Mesenchymal stem cell (in vitro differentiated cells and primary cell): ENCODE data around the gene MT1G.

Source experiments
- DNase-seq: peaks from one replicate; pipeline ENCODE4 v3.0.0-alpha.2; 2013
- H2AFZ ChIP-seq: one replicate; pipeline ENCODE4 v1.6.1; 2013; ENCODE audit warnings: low read depth, mild to moderate bottlenecking, control low read depth, inconsistent platforms, low read length, moderate library complexity
- H2AK5ac ChIP-seq: 2 replicates; pipeline ENCODE4 v1.6.1; 2013; ENCODE audit warnings: low read length, moderate library complexity, mild to moderate bottlenecking, inconsistent platforms; ENCODE audit not compliant: severe bottlenecking
- H2BK120ac ChIP-seq: one replicate; pipeline ENCODE4 v1.6.1; 2013; ENCODE audit warnings: low read depth, mild to moderate bottlenecking, inconsistent platforms, low read length, moderate library complexity
- H2BK12ac ChIP-seq, 2 experiments: one replicate each; pipeline ENCODE4 v1.6.1; 2013; ENCODE audit warnings: inconsistent platforms in 2 of 2, low read length in 2 of 2, mild to moderate bottlenecking in 2 of 2, moderate library complexity in 2 of 2, control low read depth in 1 of 2
- H2BK15ac ChIP-seq: one replicate; pipeline ENCODE4 v1.6.1; 2013; ENCODE audit warnings: mild to moderate bottlenecking, low read depth, inconsistent platforms; ENCODE audit not compliant: poor library complexity, severe bottlenecking
- H2BK5ac ChIP-seq: 2 replicates; pipeline ENCODE4 v1.6.1; 2013; ENCODE audit warnings: low read depth, mild to moderate bottlenecking, low read length, control low read depth, inconsistent platforms; ENCODE audit not compliant: poor library complexity, severe bottlenecking
- H3K14ac ChIP-seq, 2 experiments: one replicate each; pipeline ENCODE4 v1.6.1; 2013; ENCODE audit warnings: inconsistent platforms in 2 of 2, low read length in 2 of 2, control low read depth in 1 of 2, mild to moderate bottlenecking in 1 of 2, moderate library complexity in 1 of 2
- H3K18ac ChIP-seq, 2 experiments: one replicate each; pipeline ENCODE4 v1.6.1; 2013; ENCODE audit warnings: inconsistent platforms in 2 of 2, low read length in 2 of 2, control low read depth in 1 of 2, low read depth in 1 of 2, mild to moderate bottlenecking in 1 of 2
- H3K23ac ChIP-seq, 2 experiments: one replicate each; pipeline ENCODE4 v1.6.1; 2013; ENCODE audit warnings: inconsistent platforms in 2 of 2, low read length in 2 of 2, mild to moderate bottlenecking in 2 of 2, moderate library complexity in 2 of 2, control low read depth in 1 of 2
- H3K27ac ChIP-seq: 2 replicates; pipeline ENCODE4 v1.5.1; 2013; ENCODE audit warnings: mild to moderate bottlenecking, moderate library complexity, low read length, control low read depth, inconsistent platforms; ENCODE audit not compliant: poor library complexity, severe bottlenecking
- H3K27me3 ChIP-seq, 2 experiments: 2 replicates each; pipeline versions ENCODE4 v1.6.1 to v1.7.0; 2013; ENCODE audit warnings: low read length in 2 of 2, mild to moderate bottlenecking in 2 of 2, moderate library complexity in 2 of 2, control low read depth in 1 of 2, inconsistent platforms in 1 of 2; ENCODE audit not compliant: control insufficient read depth in 1 of 2, insufficient read depth in 1 of 2
- H3K36me3 ChIP-seq, 2 experiments: 2 replicates each; pipeline versions ENCODE4 v1.6.1 to v1.7.0; 2013; ENCODE audit warnings: low read length in 2 of 2, control low read depth in 1 of 2, inconsistent platforms in 1 of 2, low read depth in 1 of 2, mild to moderate bottlenecking in 1 of 2; ENCODE audit not compliant: insufficient read depth in 2 of 2, control insufficient read depth in 1 of 2
- H3K4ac ChIP-seq, 2 experiments: one replicate each; pipeline ENCODE4 v1.6.1; 2013; ENCODE audit warnings: inconsistent platforms in 2 of 2, low read length in 2 of 2, mild to moderate bottlenecking in 2 of 2, moderate library complexity in 2 of 2, control low read depth in 1 of 2, low read depth in 1 of 2
- H3K4me1 ChIP-seq: 2 replicates; pipeline ENCODE4 v1.6.1; 2013; ENCODE audit warnings: low read depth, low read length, control low read depth; ENCODE audit not compliant: control insufficient read depth, insufficient read depth
- H3K4me2 ChIP-seq: 2 replicates; pipeline ENCODE4 v1.6.1; 2013; ENCODE audit warnings: low read length, mild to moderate bottlenecking, inconsistent platforms; ENCODE audit not compliant: poor library complexity, severe bottlenecking
- H3K4me3 ChIP-seq, 2 experiments: 2 replicates each; pipeline versions ENCODE4 v1.5.1 to v1.7.0; 2013; ENCODE audit warnings: low read length in 2 of 2, mild to moderate bottlenecking in 2 of 2, control low read depth in 1 of 2, low read depth in 1 of 2; ENCODE audit not compliant: insufficient read depth in 1 of 2
- H3K79me1 ChIP-seq: replicated peaks from 2 replicates; pipeline ENCODE4 v1.6.1; 2013; ENCODE audit warnings: mild to moderate bottlenecking, control low read depth, low read length, inconsistent platforms; ENCODE audit not compliant: poor library complexity, severe bottlenecking
- H3K9ac ChIP-seq: 2 replicates; pipeline ENCODE4 v1.7.0; 2013; ENCODE audit warnings: mild to moderate bottlenecking, low read length, moderate library complexity
- H3K9me3 ChIP-seq: 2 replicates; pipeline ENCODE4 v1.7.0; 2013; ENCODE audit warnings: mild to moderate bottlenecking, low read length; ENCODE audit not compliant: control insufficient read depth
- H4K8ac ChIP-seq: one replicate; pipeline ENCODE4 v1.6.1; 2013; ENCODE audit warnings: inconsistent platforms, mild to moderate bottlenecking, low read length, moderate library complexity
- H4K91ac ChIP-seq: one replicate; pipeline ENCODE4 v1.6.1; 2013; ENCODE audit warnings: mild to moderate bottlenecking, low read length, inconsistent platforms
- WGBS: methylation state at CpG from one replicate; pipeline ENCODE4 v1.1.7; 2013; ENCODE audit warnings: mixed read lengths; 5-methylcytosine and 5-hydroxymethylcytosine counted together

The MT1G gene

GRCh38 chr16:56713794-56714193 is 45.9 kb upstream of the MT1G start:
- H4K91ac ChIP-seq = no peak overlapping the region
- no peaks in the 10 kb centered on the region for H3K4me1 ChIP-seq
- H3K27me3 ChIP-seq = peaks cover 0 to 10% of the 10 kb centered on the region in 2 experiments
- no peak overlapping the region for H3K18ac ChIP-seq
- no peak overlapping the region for H4K8ac ChIP-seq
- H3K14ac ChIP-seq = no peak overlapping the region
- H2AK5ac ChIP-seq = no peak overlapping the region
- no peak overlapping the region for H3K9ac ChIP-seq
- no peak overlapping the region for H3K4me2 ChIP-seq
- H3K9me3 ChIP-seq = no peaks in the 10 kb centered on the region
- no peaks in the 10 kb centered on the region for H3K36me3 ChIP-seq
- H2BK12ac ChIP-seq = no peak overlapping the region
- no peak overlapping the region for H2BK5ac ChIP-seq
- no peak overlapping the region for H3K23ac ChIP-seq
- H3K27ac ChIP-seq = no peak overlapping the region
- H3K79me1 ChIP-seq = no peaks in the 10 kb centered on the region
- no peak overlapping the region for H2BK120ac ChIP-seq
- H2AFZ ChIP-seq = no peak overlapping the region
- 70% methylated on average over 1 of the region's 2 CpGs for WGBS
- no peak for DNase-seq
- H2BK15ac ChIP-seq = no peak overlapping the region
- H3K4ac ChIP-seq = no peak overlapping the region
- no peak overlapping the region for H3K4me3 ChIP-seq

- H3K4ac ChIP-seq = no peak overlapping the region
- no peak overlapping the region for H2BK12ac ChIP-seq
- H3K23ac ChIP-seq = no peak overlapping the region
- H3K9me3 ChIP-seq = no peaks in the 10 kb centered on the region
- no peak overlapping the region for H3K14ac ChIP-seq
- no peak overlapping the region for H3K18ac ChIP-seq
- H2BK120ac ChIP-seq = no peak overlapping the region
- no peak overlapping the region for H3K4me2 ChIP-seq
- H2AK5ac ChIP-seq = no peak overlapping the region
- no peak overlapping the region for H3K4me3 ChIP-seq
- no peak overlapping the region for H3K9ac ChIP-seq
- no peak overlapping the region for H4K91ac ChIP-seq
- H3K27me3 ChIP-seq = peaks cover 0 to 14% of the 10 kb centered on the region in 2 experiments
- H2BK15ac ChIP-seq = no peak overlapping the region
- no peaks in the 10 kb centered on the region for H3K4me1 ChIP-seq
- whole genome bisulfite sequencing = 100% methylated on average over 1 of the region's 2 CpGs
- H3K36me3 ChIP-seq = no peaks in the 10 kb centered on the region
- no peak overlapping the region for H2AFZ ChIP-seq
- DNase-seq = no peak
- H4K8ac ChIP-seq = no peak overlapping the region
- H3K27ac ChIP-seq = no peak overlapping the region
- no peaks in the 10 kb centered on the region for H3K79me1 ChIP-seq
- H2BK5ac ChIP-seq = no peak overlapping the region
Measured at GRCh38 chr16:56711862-56712261, 44.0 kb upstream of the MT1G start.

DNA sequence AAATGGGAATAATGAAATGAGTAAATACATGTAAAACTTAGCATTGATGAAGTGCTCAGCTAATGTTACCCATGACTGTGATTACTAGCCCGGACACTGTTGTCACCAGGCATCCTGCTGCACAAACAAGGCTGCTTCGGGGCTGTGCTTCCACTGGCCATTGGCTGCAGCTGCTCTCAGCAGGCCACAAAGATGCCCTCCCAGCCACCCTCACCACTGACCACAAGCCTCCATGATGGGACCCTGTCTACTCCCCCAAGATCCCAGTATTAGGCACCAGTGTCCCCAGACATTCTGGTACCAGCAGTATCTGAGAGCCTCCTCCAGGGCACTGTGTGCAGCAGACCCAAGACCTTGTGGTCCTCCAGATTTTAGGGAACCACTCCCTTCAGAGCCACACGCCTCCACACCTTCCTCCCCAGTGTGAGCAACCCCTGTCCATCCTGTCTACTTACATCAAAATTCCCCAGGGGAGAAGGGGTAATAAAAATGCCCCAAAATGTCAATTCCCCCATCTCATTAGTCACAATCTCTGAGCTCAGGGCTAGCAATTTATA is 42.4 kb upstream of the MT1G start:
- Histone ChIP-seq H2BK120ac (no peak overlapping the region), H3K9me3 (no peaks in the 10 kb centered on the region), H2BK12ac (no peak overlapping the region), H3K79me1 (no peaks in the 10 kb centered on the region), H3K4me1 (no peaks in the 10 kb centered on the region), H2BK5ac (no peak overlapping the region), H3K27me3 (peaks cover 0 to 14% of the 10 kb centered on the region in 2 experiments), H4K91ac (no peak overlapping the region), H3K4me3 (no peak overlapping the region), H3K9ac (no peak overlapping the region), H2AFZ (no peak overlapping the region), H3K27ac (no peak overlapping the region), H3K4ac (no peak overlapping the region), H3K18ac (no peak overlapping the region), H3K14ac (no peak overlapping the region), H3K23ac (no peak overlapping the region), H3K36me3 (no peaks in the 10 kb centered on the region), H2BK15ac (no peak overlapping the region), H4K8ac (no peak overlapping the region), H2AK5ac (no peak overlapping the region), H3K4me2 (no peak overlapping the region)
- WGBS = 87% methylated on average over 3 of the region's 3 CpGs
- DNase-seq = no peak

DNA sequence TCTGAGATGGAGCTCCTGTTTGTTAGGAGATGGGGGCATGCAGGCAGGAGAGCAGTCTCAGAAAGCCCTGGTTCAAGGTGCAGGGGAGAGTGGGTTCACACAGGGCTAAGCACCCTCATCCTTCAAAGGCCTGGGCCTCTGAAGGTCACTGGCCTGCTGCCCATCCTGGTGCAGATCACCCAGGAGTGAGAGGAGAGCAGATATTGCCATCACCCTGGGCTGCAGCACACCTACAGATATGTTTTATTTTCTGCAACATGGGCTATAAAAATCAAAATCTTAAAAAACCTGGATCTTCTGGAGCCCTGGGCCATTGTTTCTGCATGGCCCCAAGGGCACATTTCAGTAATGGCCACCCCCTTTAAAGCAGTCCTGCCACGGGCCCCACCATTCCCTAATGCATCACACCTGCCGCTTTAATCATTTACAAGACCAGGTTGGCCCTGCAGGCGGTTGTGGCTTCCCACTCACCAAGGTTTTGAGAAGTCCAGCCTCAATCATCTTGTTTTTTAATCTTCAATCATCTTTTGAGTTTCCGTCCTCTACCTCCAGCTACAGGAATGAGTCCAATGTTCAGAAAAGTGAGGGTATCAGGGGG is 41.7 kb upstream of the MT1G start:
- no peak overlapping the region for H3K14ac ChIP-seq
- H3K27ac ChIP-seq = no peak overlapping the region
- no peak overlapping the region for H3K4me3 ChIP-seq
- H3K4me1 ChIP-seq = no peaks in the 10 kb centered on the region
- no peak overlapping the region for H3K23ac ChIP-seq
- no peak overlapping the region for H2BK5ac ChIP-seq
- H4K91ac ChIP-seq = no peak overlapping the region
- H2BK15ac ChIP-seq = no peak overlapping the region
- no peak overlapping the region for H2BK120ac ChIP-seq
- H2AFZ ChIP-seq = no peak overlapping the region
- H4K8ac ChIP-seq = no peak overlapping the region
- no peaks in the 10 kb centered on the region for H3K79me1 ChIP-seq
- no peak overlapping the region for H3K18ac ChIP-seq
- no peak overlapping the region for H2AK5ac ChIP-seq
- 79% methylated on average over 4 of the region's 4 CpGs for WGBS
- no peak overlapping the region for H3K4me2 ChIP-seq
- H3K27me3 ChIP-seq = peaks cover 0 to 14% of the 10 kb centered on the region in 2 experiments
- no peak for DNase-seq
- H2BK12ac ChIP-seq = no peak overlapping the region
- no peaks in the 10 kb centered on the region for H3K9me3 ChIP-seq
- no peaks in the 10 kb centered on the region for H3K36me3 ChIP-seq
- H3K9ac ChIP-seq = no peak overlapping the region
- no peak overlapping the region for H3K4ac ChIP-seq
